Right atrium auricular region (tissue), 2 donors: Measurements from ENCODE around the gene KCTD13. TPM values are rescaled to one million over a fixed set of nuclear protein-coding genes. Genes with fewer than 3 reads are reported as not detected.

Experiments
- DNase-seq: peaks from one replicate; pipeline ENCODE4 v3.0.0-alpha.2; 2019; ENCODE audit warnings: low spot score
- H3K27ac ChIP-seq, 2 donors: fragments of 200-600 bp; sonication (generic); 1 replicate in 1 of 2; 2 replicates in 1 of 2; pipeline ENCODE4 v1.5.1; 2016 to 2019
- H3K27me3 ChIP-seq, 2 donors: fragments of 200-600 bp; sonication (generic); one replicate each; pipeline versions ENCODE4 v1.5.1 to v1.6.0; 2017 to 2019
- H3K36me3 ChIP-seq: fragments of 200-600 bp; sonication (generic); one replicate; pipeline ENCODE4 v1.5.1; 2016
- H3K4me1 ChIP-seq, 2 donors: fragments of 200-600 bp; sonication (generic); one replicate each; pipeline versions ENCODE4 v1.5.1 to v1.6.0; 2017 to 2019
- H3K4me3 ChIP-seq, 2 donors: fragments of 200-600 bp; sonication (generic); 1 replicate in 1 of 2; 2 replicates in 1 of 2; pipeline ENCODE4 v1.5.1; 2017 to 2019; ENCODE audit warnings: mild to moderate bottlenecking in 1 of 2, moderate library complexity in 1 of 2
- H3K9me3 ChIP-seq, 2 donors: fragments of 200-600 bp; sonication (generic); one replicate each; pipeline ENCODE4 v1.5.1; 2019
- total RNA-seq, 2 donors: library from RNA; depleted of rRNA; stranded (reverse); fragments of >200 nt; gene quantifications; one replicate each; pipeline ENCODE4 v1.1.0, GENCODE V29; 2016
- TF ChIP-seq, protein P1 (sequence below), 2 donors: fragments of 200-600 bp; sonication (generic); IDR thresholded peaks; one replicate each; pipeline ENCODE4 v1.5.1; 2019; ENCODE audit warnings: antibody characterized with exemption in 2 of 2

KCTD13 gene
- total RNA-seq, 2 donors from 2014 or later: 6.4 to 6.5 TPM

DNA sequence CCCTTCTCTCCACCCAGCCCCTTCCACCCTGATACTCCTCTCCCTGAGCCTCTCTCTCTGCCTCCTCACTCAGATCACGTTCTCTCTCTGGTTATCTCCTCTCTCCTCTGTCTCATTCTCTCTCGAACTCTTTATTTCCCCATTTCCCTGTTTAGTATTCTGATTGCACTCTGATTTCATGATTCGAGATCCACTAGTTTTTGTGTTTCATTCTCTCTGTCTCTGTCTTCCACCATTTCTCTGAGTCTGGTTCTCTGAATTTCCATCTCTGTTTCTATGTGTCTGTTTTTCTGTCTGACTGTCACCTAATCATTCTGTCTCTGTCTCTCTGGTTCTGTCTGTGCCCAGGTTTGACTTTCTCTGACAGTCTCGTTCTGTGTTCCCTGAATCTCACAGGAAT is 28.7 kb downstream of the KCTD13 start:
- no peak overlapping the region for H3K4me3 ChIP-seq
- H3K36me3 ChIP-seq: no peaks in the 10 kb centered on the region
- TF ChIP-seq, protein P1, sequence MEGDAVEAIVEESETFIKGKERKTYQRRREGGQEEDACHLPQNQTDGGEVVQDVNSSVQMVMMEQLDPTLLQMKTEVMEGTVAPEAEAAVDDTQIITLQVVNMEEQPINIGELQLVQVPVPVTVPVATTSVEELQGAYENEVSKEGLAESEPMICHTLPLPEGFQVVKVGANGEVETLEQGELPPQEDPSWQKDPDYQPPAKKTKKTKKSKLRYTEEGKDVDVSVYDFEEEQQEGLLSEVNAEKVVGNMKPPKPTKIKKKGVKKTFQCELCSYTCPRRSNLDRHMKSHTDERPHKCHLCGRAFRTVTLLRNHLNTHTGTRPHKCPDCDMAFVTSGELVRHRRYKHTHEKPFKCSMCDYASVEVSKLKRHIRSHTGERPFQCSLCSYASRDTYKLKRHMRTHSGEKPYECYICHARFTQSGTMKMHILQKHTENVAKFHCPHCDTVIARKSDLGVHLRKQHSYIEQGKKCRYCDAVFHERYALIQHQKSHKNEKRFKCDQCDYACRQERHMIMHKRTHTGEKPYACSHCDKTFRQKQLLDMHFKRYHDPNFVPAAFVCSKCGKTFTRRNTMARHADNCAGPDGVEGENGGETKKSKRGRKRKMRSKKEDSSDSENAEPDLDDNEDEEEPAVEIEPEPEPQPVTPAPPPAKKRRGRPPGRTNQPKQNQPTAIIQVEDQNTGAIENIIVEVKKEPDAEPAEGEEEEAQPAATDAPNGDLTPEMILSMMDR (IDR thresholded peaks at IDR 0.05): no peak
- no peaks in the 10 kb centered on the region for H3K9me3 ChIP-seq
- H3K27ac ChIP-seq: no peak overlapping the region
- H3K4me1 ChIP-seq: peaks cover 0 to 26% of the 10 kb centered on the region in 2 donors
- DNase-seq: no peak
- peaks cover 7 to 8% of the 10 kb centered on the region in 2 donors for H3K27me3 ChIP-seq

DNA sequence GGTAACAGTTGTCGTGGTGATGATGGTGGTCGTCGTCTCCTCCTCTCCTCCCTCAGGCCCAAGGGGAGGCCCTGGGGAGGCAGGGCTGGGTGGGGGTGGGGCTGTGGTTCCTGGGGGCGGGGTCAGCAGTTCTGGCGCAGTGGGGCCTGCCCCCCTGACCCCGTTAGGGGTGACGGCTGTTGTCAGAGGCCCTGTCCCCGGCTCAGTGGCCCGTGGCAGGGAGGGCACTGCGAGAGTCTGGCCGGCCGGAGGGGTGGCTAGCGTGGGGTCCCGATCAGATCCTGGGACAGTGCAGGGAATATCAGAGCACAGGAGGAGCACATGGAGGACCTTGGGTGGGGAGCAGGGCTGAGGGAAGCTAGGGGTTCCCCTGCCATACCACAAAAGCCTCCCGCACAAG is 29.2 kb downstream of the KCTD13 start:
- Histone ChIP-seq H3K27ac (no peak overlapping the region), H3K9me3 (no peaks in the 10 kb centered on the region), H3K27me3 (peaks cover 7 to 8% of the 10 kb centered on the region in 2 donors), H3K4me1 (peaks cover 0 to 26% of the 10 kb centered on the region in 2 donors), H3K4me3 (no peak overlapping the region), H3K36me3 (no peaks in the 10 kb centered on the region)
- TF ChIP-seq, protein P1 (IDR thresholded peaks at IDR 0.05): no peak
- DNase-seq: no peak

DNA sequence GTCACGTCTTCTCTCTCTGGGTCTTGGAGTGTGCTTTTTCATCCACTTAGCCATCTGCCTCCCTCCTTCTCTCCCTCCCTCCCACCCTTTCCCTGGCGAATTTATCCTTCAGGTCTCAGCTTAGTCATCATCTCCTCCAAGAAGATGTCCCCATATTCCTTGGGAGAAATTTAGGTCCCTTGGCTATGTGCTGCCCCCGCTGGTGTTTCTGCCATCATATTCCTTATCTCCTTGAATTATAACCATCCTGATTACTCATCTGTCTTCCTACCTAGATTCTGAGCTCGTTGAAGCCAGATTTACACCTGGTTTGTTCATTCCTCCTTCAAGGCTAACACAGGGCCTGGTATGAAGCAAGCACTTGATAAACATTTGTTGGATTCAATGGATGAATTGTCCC is 31.7 kb downstream of the KCTD13 start:
- peaks cover 0 to 9% of the 10 kb centered on the region in 2 donors for H3K4me1 ChIP-seq
- peaks cover 7 to 8% of the 10 kb centered on the region in 2 donors for H3K27me3 ChIP-seq
- H3K36me3 ChIP-seq: no peaks in the 10 kb centered on the region
- DNase-seq: no peak
- no peak overlapping the region for H3K27ac ChIP-seq
- TF ChIP-seq, protein P1 (IDR thresholded peaks at IDR 0.05): no peak
- H3K4me3 ChIP-seq: no peak overlapping the region
- no peaks in the 10 kb centered on the region for H3K9me3 ChIP-seq

DNA sequence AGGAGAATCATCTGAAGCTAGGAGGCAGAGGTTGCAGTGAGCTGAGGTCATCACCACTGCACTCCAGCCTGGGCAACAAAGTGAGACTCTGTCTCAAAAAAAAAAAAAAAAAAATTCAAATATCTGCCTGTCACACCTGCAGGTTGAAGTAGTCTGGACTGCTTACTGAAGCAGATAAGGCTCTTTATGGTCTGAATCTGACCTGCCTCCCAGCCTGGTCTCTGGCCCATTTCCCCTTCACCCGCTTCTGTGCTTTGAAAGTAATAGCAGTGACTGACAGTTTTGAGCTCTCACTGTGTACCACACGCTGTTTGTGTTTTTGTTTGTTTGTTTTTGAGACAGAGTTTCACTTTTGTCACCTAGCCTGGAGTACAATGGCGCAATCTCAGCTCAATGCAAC is 32.5 kb downstream of the KCTD13 start:
- Histone ChIP-seq H3K9me3 (no peaks in the 10 kb centered on the region), H3K27me3 (peaks cover 2 to 7% of the 10 kb centered on the region in 2 donors), H3K4me3 (no peak overlapping the region), H3K36me3 (no peaks in the 10 kb centered on the region), H3K27ac (no peak overlapping the region), H3K4me1 (peaks cover 0 to under 1% of the 10 kb centered on the region in 2 donors)
- TF ChIP-seq, protein P1 (IDR thresholded peaks at IDR 0.05): no peak
- DNase-seq: no peak

DNA sequence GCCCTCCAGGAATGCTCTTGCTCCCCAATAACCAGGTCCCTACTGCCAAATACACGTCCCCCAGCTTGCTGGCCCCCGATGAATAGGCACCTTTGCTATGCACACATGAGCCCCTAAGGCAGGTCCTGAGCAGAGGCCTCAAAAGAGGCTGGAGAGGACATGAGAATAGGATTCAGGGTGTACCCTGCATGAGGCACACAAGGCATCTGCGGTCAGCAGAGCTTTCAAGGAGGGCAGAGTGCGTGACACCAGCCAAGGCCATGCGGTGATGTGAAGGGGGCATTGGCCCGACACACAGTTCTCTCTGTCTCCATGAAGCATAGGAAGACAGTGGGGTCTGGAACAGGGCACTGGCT is 33.6 kb downstream of the KCTD13 start:
- H3K27ac ChIP-seq: no peak overlapping the region
- TF ChIP-seq, protein P1 (IDR thresholded peaks at IDR 0.05): no peak
- no peak overlapping the region for H3K4me3 ChIP-seq
- H3K36me3 ChIP-seq: no peaks in the 10 kb centered on the region
- DNase-seq: no peak
- no peaks in the 10 kb centered on the region for H3K4me1 ChIP-seq
- H3K9me3 ChIP-seq: no peaks in the 10 kb centered on the region
- H3K27me3 ChIP-seq: no peaks in the 10 kb centered on the region
